ENCODE data around the gene C2orf92.

DNA sequence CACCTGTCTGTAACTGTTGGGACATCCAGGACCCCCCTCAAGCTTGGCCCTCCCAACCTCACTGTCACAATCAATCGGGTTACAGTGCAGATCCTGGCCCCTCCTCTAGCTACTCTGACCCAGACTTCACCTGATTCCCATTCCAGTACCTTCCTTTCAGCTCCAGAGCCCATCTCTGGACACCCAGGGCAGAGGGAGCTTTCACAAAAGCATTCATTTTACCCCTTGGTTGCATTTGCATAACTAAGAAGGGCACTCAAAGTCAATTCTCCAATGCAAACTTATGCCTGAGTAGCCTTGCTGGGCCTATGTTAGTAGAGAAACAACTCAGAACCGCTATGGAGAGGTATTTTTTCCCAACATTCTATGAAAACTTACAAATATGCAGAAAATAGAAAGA is 51.2 kb downstream of the C2orf92 start:
- no peak for TF ChIP-seq CTCF (IDR thresholded peaks at IDR 0.05; ENCODE audit: low read depth, low read length, poor library complexity, severe bottlenecking)
- TF ChIP-seq EZH2phosphoT487 (IDR thresholded peaks at IDR 0.05; ENCODE audit: borderline replicate concordance, low read length): no peak
